HG03097 (cell line): ENCODE results near the gene TSC2.
"Not testable (repeated sequence)": the region's sequence is repeated elsewhere in the genome, so short reads cannot be mapped to it uniquely, and the experiment has no call there.

ENCODE experiments used
- ATAC-seq: cut with Tn5 transposase; IDR thresholded peaks from one replicate; pipeline ENCODE4 v1.9.1; 2021; ENCODE audit not compliant: unreplicated experiment, low FRiP score

Gene TSC2

GRCh38 chr16:2009164-2009711 is 38.5 kb upstream of the TSC2 start:
- ATAC-seq, result peak; percentile 23

- ATAC-seq, result peak; percentile 62
Measured at GRCh38 chr16:2009791-2010510, 37.8 kb upstream of the TSC2 start, which contains the start of gene ZNF598. Gene ZNF598 (minus strand): TSS chr16:2009821.

GRCh38 chr16:2011726-2012125 is 36.1 kb upstream of the TSC2 start:
- not testable (repeated sequence) for ATAC-seq

GRCh38 chr16:2013527-2013926 is 34.3 kb upstream of the TSC2 start:
- ATAC-seq, result no peak

- ATAC-seq, result no peak
Measured at GRCh38 chr16:2015117-2015946, 32.5 kb upstream of the TSC2 start.

GRCh38 chr16:2015947-2016208 is 31.9 kb upstream of the TSC2 start:
- no peak for ATAC-seq

GRCh38 chr16:2016407-2016922 is 31.3 kb upstream of the TSC2 start:
- no peak for ATAC-seq

- ATAC-seq, result no peak
Measured at GRCh38 chr16:2019518-2019920, 28.3 kb upstream of the TSC2 start, which contains the start of gene NPW. Gene NPW (plus strand): TSS chr16:2019785.

GRCh38 chr16:2019921-2020831 is 27.6 kb upstream of the TSC2 start:
- ATAC-seq, result no peak

- ATAC-seq, result no peak
Measured at GRCh38 chr16:2022723-2023091, 25.1 kb upstream of the TSC2 start.

GRCh38 chr16:2023092-2024031 is 24.4 kb upstream of the TSC2 start:
- no peak for ATAC-seq

GRCh38 chr16:2024032-2024420 is 23.8 kb upstream of the TSC2 start:
- ATAC-seq, result no peak

GRCh38 chr16:2025251-2025650 is 22.5 kb upstream of the TSC2 start:
- ATAC-seq, result no peak

GRCh38 chr16:2025878-2026460 is 21.8 kb upstream of the TSC2 start:
- ATAC-seq, result no peak

GRCh38 chr16:2026461-2027023 is 21.2 kb upstream of the TSC2 start, which contains the start of gene NHERF2:
Gene NHERF2 (plus strand): TSS chr16:2026902. CDS start chr16:2027006, 104 bp downstream.
- no peak for ATAC-seq

GRCh38 chr16:2027024-2028010 is 20.5 kb upstream of the TSC2 start:
- no peak for ATAC-seq

GRCh38 chr16:2028146-2028545 is 19.6 kb upstream of the TSC2 start:
- ATAC-seq, result no peak
